Measurements from ENCODE around the gene PLEKHA5.

GRCh38 chr12:19307451-19307850, 177.9 kb downstream of the PLEKHA5 start:
- TF ChIP-seq CTCF (IDR thresholded peaks at IDR 0.05; ENCODE audit: low read depth, low read length, poor library complexity, severe bottlenecking): no peak
- no peak for TF ChIP-seq EZH2phosphoT487 (IDR thresholded peaks at IDR 0.05; ENCODE audit: borderline replicate concordance, low read length)
